ENCODE measurements around the gene CATSPER4. TPM values are rescaled to one million over a fixed set of nuclear protein-coding genes. Genes with fewer than 3 reads are reported as not detected.
A peak's percentile ranks its signal among the peaks of the same experiment; 100 is the strongest.

CATSPER4 gene
- total RNA-seq, 1 experiment from 2014 or later: not detected

- Mint-ChIP-seq H3K4me1 (ENCODE audit: low read depth, unreplicated experiment) (no peaks in the 10 kb centered on the region), H3K4me3 (ENCODE audit: low read depth, unreplicated experiment) (no peak overlapping the region), H3K27me3 (ENCODE audit: unreplicated experiment) (no peaks in the 10 kb centered on the region), H3K9me3 (ENCODE audit: low read depth, unreplicated experiment) (no peaks in the 10 kb centered on the region), H3K36me3 (ENCODE audit: insufficient read depth, unreplicated experiment) (peaks cover 6% of the 10 kb centered on the region), H3K27ac (ENCODE audit: unreplicated experiment) (no peak overlapping the region)
- intact Hi-C loops (cut with micrococcal nuclease; ENCODE audit: unreplicated experiment): no loop called here
- TF ChIP-seq CTCF (IDR thresholded peaks at IDR 0.05; ENCODE audit: unreplicated experiment): no peak
- BruUV-seq (replicated peaks): no TSS peak
- no peak for DNase-seq
- CTCF ChIA-PET: no interaction called here
Measured at GRCh38 chr1:26187882-26188281, 2.5 kb upstream of the CATSPER4 start.

DNA sequence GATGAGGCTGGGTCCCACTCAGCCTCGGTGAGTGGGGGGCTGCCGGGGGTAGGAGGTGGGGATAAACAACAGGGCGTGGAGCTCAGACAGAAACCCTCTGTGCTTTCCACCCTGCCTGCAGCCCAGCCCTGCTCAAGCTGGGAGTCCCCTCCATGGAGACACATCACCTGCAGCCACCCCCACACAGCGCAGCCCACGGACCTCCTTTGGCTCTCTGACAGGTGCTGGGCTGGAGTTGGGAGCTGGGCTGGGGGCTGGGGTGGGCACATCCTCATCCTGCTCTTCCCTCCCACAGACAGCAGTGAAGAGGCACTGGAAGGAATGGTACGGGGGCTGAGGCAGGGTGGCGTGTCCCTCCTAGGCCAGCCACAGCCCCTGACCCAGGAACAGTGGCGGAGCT lies 1.9 kb upstream of the CATSPER4 start:
- no peaks in the 10 kb centered on the region for H3K9me3 Mint-ChIP-seq (ENCODE audit: low read depth, unreplicated experiment)
- H3K4me3 Mint-ChIP-seq (ENCODE audit: low read depth, unreplicated experiment): no peak overlapping the region
- H3K27me3 Mint-ChIP-seq (ENCODE audit: unreplicated experiment): peaks cover 6% of the 10 kb centered on the region
- BruUV-seq (replicated peaks): no TSS peak
- H3K36me3 Mint-ChIP-seq (ENCODE audit: insufficient read depth, unreplicated experiment): peaks cover 6% of the 10 kb centered on the region
- no peak for TF ChIP-seq CTCF (IDR thresholded peaks at IDR 0.05; ENCODE audit: unreplicated experiment)
- no peaks in the 10 kb centered on the region for H3K4me1 Mint-ChIP-seq (ENCODE audit: low read depth, unreplicated experiment)
- no peak for DNase-seq
- intact Hi-C loops (cut with micrococcal nuclease; ENCODE audit: unreplicated experiment): no loop called here
- no peak overlapping the region for H3K27ac Mint-ChIP-seq (ENCODE audit: unreplicated experiment)
- CTCF ChIA-PET: no interaction called here

GRCh38 chr1:26189331-26189730 lies 1.1 kb upstream of the CATSPER4 start:
- Mint-ChIP-seq H3K36me3 (ENCODE audit: insufficient read depth, unreplicated experiment) (peaks cover 6% of the 10 kb centered on the region), H3K4me1 (ENCODE audit: low read depth, unreplicated experiment) (no peaks in the 10 kb centered on the region), H3K27ac (ENCODE audit: unreplicated experiment) (no peak overlapping the region), H3K27me3 (ENCODE audit: unreplicated experiment) (peaks cover 14% of the 10 kb centered on the region), H3K4me3 (ENCODE audit: low read depth, unreplicated experiment) (no peak overlapping the region), H3K9me3 (ENCODE audit: low read depth, unreplicated experiment) (no peaks in the 10 kb centered on the region)
- no peak for DNase-seq
- TF ChIP-seq CTCF (IDR thresholded peaks at IDR 0.05; ENCODE audit: unreplicated experiment): no peak
- TSS peak; percentile 44 for BruUV-seq (replicated peaks)
- CTCF ChIA-PET: no interaction called here
- intact Hi-C loops (cut with micrococcal nuclease; ENCODE audit: unreplicated experiment): no loop called here

DNA sequence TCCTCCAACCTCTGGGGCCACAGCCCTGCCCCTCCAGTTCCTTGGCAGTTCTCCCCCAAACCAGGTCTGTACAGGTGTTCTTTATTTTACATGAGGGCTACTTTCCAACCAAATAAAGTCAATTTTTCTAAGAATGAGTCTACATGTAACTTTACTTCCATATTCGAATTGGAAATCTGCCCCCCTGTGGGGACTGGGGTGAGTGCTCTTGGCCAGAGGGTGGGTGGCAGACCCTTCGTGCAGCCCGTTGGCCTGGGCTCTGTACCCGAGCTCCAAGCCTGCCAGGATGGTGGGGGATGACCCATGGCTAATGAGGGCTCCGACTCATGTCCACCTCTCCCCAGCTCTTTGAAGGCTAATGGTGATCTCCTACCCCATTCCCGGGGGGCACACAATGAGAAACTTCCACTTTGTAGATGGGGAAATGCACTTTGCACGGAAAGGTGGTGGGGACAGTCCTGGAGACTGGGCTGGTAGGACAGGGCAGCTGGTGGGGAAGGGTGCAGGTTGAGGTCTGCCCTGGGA lies 589 bp upstream of the CATSPER4 start:
- Mint-ChIP-seq H3K36me3 (ENCODE audit: insufficient read depth, unreplicated experiment) (peaks cover 6% of the 10 kb centered on the region), H3K4me3 (ENCODE audit: low read depth, unreplicated experiment) (no peak overlapping the region), H3K4me1 (ENCODE audit: low read depth, unreplicated experiment) (no peaks in the 10 kb centered on the region), H3K27me3 (ENCODE audit: unreplicated experiment) (peaks cover 14% of the 10 kb centered on the region), H3K27ac (ENCODE audit: unreplicated experiment) (no peak overlapping the region), H3K9me3 (ENCODE audit: low read depth, unreplicated experiment) (no peaks in the 10 kb centered on the region)
- intact Hi-C loops (cut with micrococcal nuclease; ENCODE audit: unreplicated experiment): no loop called here
- no peak for TF ChIP-seq CTCF (IDR thresholded peaks at IDR 0.05; ENCODE audit: unreplicated experiment)
- BruUV-seq (replicated peaks): no TSS peak
- DNase-seq: no peak
- CTCF ChIA-PET: interaction anchor here (0.6 to 1.0 kb wide), 3 partner anchors 12 to 209 kb away, joined by 3 to 4 read pairs (median 4); partner anchors contain the start of genes CEP85 and CNKSR1

Data from Calu3 (cell line).